B cell (primary cell): ENCODE results near the gene ADD3.

Experiments
- CTCF ChIP-seq: fragments of 200-600 bp; IDR thresholded peaks from one replicate; pipeline ENCODE4 v1.8.0; 2022; ENCODE audit warnings: antibody characterized with exemption, mild to moderate bottlenecking
- EZH2 ChIP-seq: IDR thresholded peaks from 2 replicates; pipeline ENCODE4 v1.6.1; 2012; ENCODE audit warnings: borderline replicate concordance, low read depth, mild to moderate bottlenecking, moderate library complexity, low read length; ENCODE audit not compliant: insufficient read depth, poor library complexity, severe bottlenecking

- no peak for TF ChIP-seq EZH2
- no peak for TF ChIP-seq CTCF
Observed at GRCh38 chr10:109982123-109982522, 25.7 kb upstream of the ADD3 start.
